HEK293 (cell line): ENCODE measurements around the gene DNMT3A.

Source experiments
- CTCF ChIP-seq: fragments of 450-650 bp; formaldehyde crosslinking; IDR thresholded peaks from 2 replicates; pipeline ENCODE4 v1.5.1; 2016; ENCODE audit warnings: missing biosample characterization, missing genetic modification characterization
- EGR2 ChIP-seq: fragments of 450-650 bp; formaldehyde crosslinking; IDR thresholded peaks from 2 replicates; pipeline ENCODE4 v1.5.1; 2016; ENCODE audit warnings: low read depth, missing biosample characterization, missing genetic modification characterization
- TCF7L2 ChIP-seq: IDR thresholded peaks from 2 replicates; pipeline ENCODE4 v1.6.1; 2011; ENCODE audit warnings: low read depth, mild to moderate bottlenecking, inconsistent platforms, low read length, moderate library complexity, borderline replicate concordance
- ZNF121 ChIP-seq: fragments of 450-650 bp; formaldehyde crosslinking; IDR thresholded peaks from 2 replicates; pipeline ENCODE4 v1.5.1; 2016; ENCODE audit warnings: missing biosample characterization, missing genetic modification characterization
- ZNF274 ChIP-seq, 2 experiments: fragments of 200-500 bp in 1 of 2; fragments of 450-650 bp in 1 of 2; sonication (Bioruptor generic) in 1 of 2; formaldehyde crosslinking in 1 of 2; IDR thresholded peaks; 2 replicates each; pipeline versions ENCODE4 v1.5.1 to v1.6.1; 2014 to 2016; ENCODE audit warnings: borderline replicate concordance in 1 of 2, inconsistent platforms in 1 of 2, low read length in 1 of 2, missing biosample characterization in 1 of 2, missing genetic modification characterization in 1 of 2
- ZNF670 ChIP-seq: fragments of 450-650 bp; formaldehyde crosslinking; IDR thresholded peaks from 2 replicates; pipeline ENCODE4 v1.5.1; 2016; ENCODE audit warnings: missing biosample characterization, missing genetic modification characterization, low read depth

- TF ChIP-seq TCF7L2 (no peak), ZNF274 (IDR thresholded peaks at IDR 0.05; ENCODE audit: low read length) (no peak), ZNF274 (tag by site-specific recombination; IDR thresholded peaks at IDR 0.05; ENCODE audit: borderline replicate concordance) (no peak), EGR2 (no peak), ZNF121 (tag by site-specific recombination) (no peak), CTCF (tag by site-specific recombination) (no peak), ZNF670 (tag by site-specific recombination) (no peak)
Measured at GRCh38 chr2:25312958-25313710, 28.6 kb downstream of the DNMT3A start.
